H1 (cell line): ENCODE results near the gene ZDHHC16.

Source experiments
- GABPA ChIP-seq: IDR thresholded peaks from 2 replicates; pipeline ENCODE4 v1.6.1; 2011; ENCODE audit warnings: mild to moderate bottlenecking, low read length, moderate library complexity, borderline replicate concordance; ENCODE audit not compliant: insufficient read depth
- MAFK ChIP-seq: IDR thresholded peaks from 2 replicates; pipeline ENCODE4 v1.6.1; 2012; ENCODE audit warnings: low read depth, mild to moderate bottlenecking, improper control_type of control experiment, low read length
- POLR2A ChIP-seq, 2 experiments: IDR thresholded peaks; 1 replicate in 1 of 2; 2 replicates in 1 of 2; pipeline ENCODE4 v1.6.1; 2011; ENCODE audit warnings: low read depth in 2 of 2, low read length in 2 of 2, mild to moderate bottlenecking in 2 of 2; ENCODE audit errors: control extremely low read depth in 1 of 2
- SP2 ChIP-seq: IDR thresholded peaks from 2 replicates; pipeline ENCODE4 v1.6.1; 2012; ENCODE audit warnings: mild to moderate bottlenecking, low read length, inconsistent platforms
- SRF ChIP-seq: IDR thresholded peaks from 2 replicates; pipeline ENCODE4 v1.6.1; 2011; ENCODE audit warnings: mild to moderate bottlenecking, low read depth, low read length, moderate library complexity
- TAF1 ChIP-seq: IDR thresholded peaks from 2 replicates; pipeline ENCODE4 v1.6.1; 2011; ENCODE audit warnings: mild to moderate bottlenecking, low read depth, low read length
- TF ChIP-seq, protein P1 (sequence below), 3 experiments: IDR thresholded peaks; 1 replicate in 2 of 3; 2 replicates in 1 of 3; pipeline versions ENCODE4 v1.5.1 to v1.6.1; 2011; ENCODE audit warnings: low read length in 3 of 3, mild to moderate bottlenecking in 3 of 3, inconsistent platforms in 2 of 3, low read depth in 1 of 3, moderate library complexity in 1 of 3; ENCODE audit not compliant: insufficient read depth in 1 of 3; ENCODE audit errors: control extremely low read depth in 1 of 3

DNA sequence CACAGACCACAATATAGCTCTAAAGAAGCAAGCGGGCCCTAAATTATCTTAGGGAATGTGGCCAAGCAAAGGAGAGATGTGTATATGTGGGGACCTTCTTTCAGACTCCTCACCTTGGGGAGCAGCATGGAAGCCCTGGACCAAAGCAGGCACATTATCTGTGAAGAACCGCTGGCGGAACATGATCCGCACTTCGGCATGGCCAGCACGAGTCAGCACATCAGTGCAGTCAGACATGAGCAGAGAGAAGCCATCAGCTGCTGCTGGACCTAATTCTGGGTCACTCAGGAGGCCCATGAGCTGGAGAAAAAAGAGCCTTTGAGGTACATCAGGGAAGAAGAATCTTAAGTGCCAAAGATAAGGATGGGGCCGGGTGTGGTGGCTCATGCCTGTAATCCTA, 14.0 kb downstream of the ZDHHC16 start:
- TF ChIP-seq TAF1 (no peak), MAFK (no peak), SRF (no peak), GABPA (no peak), SP2 (no peak), POLR2A (IDR thresholded peaks at IDR 0.05; ENCODE audit: control extremely low read depth in 1 of 2, low read depth in 2 of 2, low read length in 2 of 2) (no peak)
- TF ChIP-seq, protein P1, sequence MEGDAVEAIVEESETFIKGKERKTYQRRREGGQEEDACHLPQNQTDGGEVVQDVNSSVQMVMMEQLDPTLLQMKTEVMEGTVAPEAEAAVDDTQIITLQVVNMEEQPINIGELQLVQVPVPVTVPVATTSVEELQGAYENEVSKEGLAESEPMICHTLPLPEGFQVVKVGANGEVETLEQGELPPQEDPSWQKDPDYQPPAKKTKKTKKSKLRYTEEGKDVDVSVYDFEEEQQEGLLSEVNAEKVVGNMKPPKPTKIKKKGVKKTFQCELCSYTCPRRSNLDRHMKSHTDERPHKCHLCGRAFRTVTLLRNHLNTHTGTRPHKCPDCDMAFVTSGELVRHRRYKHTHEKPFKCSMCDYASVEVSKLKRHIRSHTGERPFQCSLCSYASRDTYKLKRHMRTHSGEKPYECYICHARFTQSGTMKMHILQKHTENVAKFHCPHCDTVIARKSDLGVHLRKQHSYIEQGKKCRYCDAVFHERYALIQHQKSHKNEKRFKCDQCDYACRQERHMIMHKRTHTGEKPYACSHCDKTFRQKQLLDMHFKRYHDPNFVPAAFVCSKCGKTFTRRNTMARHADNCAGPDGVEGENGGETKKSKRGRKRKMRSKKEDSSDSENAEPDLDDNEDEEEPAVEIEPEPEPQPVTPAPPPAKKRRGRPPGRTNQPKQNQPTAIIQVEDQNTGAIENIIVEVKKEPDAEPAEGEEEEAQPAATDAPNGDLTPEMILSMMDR (IDR thresholded peaks at IDR 0.05; ENCODE audit: control extremely low read depth in 1 of 3, insufficient read depth in 1 of 3, low read depth in 1 of 3, low read length in 3 of 3): no peak
